NCI-H2171 treated with DMSO at 0.1 percent for 48 hours (cell line): Measurements from ENCODE around the gene RPUSD2.

Source experiments
- DNase-seq: peaks from one replicate; lab custom pipeline; 2025; lab: John Stamatoyannopoulos, UW

RPUSD2 gene, protein sequence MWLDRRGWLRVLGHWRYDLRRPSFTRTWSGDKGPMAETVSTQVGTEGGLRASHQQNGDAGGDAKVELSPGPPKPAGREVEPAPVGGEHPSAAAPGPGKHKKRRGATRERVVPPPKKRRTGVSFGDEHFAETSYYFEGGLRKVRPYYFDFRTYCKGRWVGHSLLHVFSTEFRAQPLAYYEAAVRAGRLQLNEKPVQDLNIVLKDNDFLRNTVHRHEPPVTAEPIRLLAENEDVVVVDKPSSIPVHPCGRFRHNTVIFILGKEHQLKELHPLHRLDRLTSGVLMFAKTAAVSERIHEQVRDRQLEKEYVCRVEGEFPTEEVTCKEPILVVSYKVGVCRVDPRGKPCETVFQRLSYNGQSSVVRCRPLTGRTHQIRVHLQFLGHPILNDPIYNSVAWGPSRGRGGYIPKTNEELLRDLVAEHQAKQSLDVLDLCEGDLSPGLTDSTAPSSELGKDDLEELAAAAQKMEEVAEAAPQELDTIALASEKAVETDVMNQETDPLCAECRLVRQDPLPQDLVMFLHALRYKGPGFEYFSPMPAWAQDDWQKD

GRCh38 chr15:40569129-40569953 lies at the start of gene RPUSD2:
RPUSD2 (plus strand) TSS chr15:40569299; CDS start chr15:40569338, 39 bp downstream.
- peak; percentile 87 for DNase-seq

DNA sequence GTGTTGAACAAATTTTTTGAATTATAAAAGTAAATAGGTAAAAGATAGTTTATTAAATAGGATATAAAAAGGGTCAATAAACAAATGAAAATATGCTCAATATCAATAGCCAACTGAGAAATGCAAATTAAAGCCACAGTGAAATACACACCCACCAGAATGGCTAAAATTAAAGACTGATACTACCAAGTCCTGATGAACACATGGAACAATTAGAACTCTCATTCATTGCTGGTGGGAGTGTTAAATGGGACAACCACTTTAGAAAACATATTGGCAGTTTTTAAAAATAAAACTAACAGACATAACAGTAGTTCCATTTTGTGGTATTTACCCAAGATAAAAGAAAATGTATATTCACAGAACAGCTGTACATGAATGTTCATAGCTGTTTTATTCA lies 45.5 kb upstream of the RPUSD2 start:
- DNase-seq = no peak

DNA sequence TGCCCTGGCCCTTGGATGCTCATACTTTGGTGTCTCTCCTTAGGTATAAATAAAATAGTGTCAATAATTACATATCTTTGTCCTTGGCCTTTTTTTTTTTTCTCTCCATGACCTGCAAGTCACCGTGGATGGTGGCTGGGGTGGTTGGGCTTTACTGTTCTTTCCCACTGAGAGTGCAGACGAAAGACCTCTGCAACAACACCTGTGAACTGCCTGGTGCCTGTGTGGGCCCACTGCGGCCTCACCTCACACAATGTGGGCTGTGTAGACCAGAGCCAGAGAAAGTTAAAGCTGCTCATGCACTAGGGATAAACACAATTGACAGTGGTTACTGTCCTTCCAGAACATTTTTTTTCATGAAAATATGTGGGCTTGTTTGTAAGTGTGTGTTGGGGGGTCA lies 43.2 kb upstream of the RPUSD2 start:
- DNase-seq = no peak

DNA sequence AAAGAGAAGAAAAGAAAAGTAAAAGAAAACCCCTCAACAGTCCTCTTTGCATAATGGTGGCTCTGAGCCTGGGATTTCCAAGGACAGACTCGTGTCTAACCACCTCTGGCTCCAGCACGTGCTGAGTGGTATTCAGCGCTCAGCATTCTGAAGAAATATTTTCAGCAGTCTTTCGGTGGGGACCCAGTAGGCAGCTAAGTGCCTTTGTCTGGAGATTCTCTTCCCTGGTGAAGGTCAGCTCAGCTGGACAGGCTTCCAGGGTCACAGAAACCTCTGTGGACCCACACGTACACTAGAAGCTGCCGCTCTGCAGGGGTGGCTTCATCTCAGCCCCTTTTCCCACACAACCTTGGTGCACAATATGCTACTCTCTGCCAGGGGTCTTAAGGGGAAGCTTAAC lies 40.3 kb upstream of the RPUSD2 start:
- DNase-seq = no peak

DNA sequence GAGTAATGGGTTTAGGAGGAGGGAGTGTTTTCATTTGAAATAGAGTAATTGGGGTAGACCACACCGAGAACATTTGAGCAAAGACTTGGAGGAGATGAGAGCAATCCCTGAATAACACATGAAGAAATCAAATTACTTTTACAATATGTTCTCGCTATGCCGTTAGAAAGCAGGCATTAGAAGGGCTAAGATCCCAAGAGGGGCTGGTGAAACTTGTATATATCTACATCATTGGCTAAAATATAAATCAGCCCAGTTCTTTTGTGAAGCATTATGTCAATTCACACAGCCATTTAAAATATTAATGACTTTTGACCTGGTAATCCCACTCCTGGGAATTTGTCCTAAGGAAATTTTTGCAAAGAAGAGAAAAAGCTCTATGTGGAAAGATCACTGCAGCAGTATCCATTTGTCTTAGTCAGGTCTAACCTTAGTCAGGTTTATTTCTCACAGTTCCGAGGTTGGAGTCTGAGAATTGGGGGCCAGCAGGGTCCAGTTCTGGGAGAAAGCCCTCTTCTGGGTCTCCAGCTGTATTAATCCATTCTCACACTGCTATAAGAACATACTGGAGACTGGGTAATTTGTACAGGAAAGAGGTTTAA lies 35.2 kb upstream of the RPUSD2 start:
- no peak for DNase-seq

DNA sequence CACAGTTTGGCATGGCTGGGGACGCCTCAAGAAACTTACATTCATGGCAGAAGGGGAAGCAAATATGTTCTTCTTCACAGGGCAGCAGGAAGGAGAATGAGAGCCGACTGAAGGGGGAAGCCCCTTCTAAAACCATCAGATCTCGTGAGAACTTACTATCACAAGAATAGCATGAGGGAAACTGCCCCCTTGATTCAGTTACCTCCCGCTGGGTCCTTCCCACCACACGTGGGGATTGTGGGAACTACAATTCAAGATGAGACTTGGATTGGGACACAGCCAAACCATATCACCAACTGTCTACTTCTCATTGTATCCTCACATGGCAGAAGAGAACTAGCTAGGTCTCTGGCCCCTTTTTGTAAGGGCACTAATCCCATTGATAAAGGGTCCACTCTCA lies 34.7 kb upstream of the RPUSD2 start:
- DNase-seq = no peak

- no peak for DNase-seq
Measured at GRCh38 chr15:40536501-40536900, 32.6 kb upstream of the RPUSD2 start.

DNA sequence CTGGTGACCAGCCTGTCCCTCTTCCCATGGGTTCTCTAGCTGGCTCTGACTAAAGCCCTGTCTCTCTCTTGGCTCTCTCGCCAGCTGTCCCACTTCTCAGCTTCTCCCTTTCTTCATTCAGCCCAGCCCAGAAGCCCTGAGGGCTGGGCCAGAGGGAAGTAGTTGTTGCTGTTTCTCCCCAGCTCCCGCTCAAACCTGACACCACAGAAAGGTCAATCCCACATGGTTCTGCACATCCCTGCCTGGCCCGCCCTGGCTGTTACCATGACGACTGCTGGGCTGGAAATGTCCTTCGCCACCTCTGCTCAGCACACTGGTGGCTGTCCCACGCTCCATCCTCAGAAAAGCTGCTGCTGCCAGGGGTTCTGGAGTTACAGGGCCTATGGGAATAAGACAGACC lies 30.1 kb upstream of the RPUSD2 start:
- DNase-seq = no peak

GRCh38 chr15:40543082-40543481 lies 26.0 kb upstream of the RPUSD2 start:
- no peak for DNase-seq

DNA sequence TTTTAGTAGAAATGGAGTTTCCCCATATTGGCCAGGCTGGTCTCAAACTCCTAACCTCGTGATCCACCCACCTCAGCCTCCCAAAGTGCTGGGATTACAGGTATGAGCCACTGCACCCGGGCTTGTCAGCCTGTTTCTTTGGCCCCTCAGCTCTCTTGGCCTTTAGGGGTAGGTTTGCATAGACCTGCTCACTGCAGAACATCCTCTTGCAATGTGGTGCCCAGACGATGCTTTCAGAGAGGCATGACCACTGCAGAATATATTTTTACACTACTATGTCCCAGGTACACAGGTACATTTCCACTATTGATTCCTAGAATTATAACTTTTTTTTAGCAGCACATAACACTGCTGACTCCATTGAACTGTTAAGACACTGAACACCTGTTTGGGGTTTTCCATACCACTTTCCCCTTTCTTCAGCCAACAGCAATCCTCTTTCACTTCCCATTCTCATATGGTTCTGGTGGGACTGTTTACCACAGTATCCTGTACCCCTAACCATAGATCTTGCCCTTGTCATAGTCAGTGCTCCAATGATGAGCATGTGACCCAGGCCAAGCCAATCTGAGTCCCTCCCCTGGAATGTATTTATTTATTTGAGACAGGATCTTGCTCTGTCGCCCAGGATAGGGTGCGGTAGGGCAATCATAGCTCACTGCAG lies 25.3 kb upstream of the RPUSD2 start:
- DNase-seq = no peak

DNA sequence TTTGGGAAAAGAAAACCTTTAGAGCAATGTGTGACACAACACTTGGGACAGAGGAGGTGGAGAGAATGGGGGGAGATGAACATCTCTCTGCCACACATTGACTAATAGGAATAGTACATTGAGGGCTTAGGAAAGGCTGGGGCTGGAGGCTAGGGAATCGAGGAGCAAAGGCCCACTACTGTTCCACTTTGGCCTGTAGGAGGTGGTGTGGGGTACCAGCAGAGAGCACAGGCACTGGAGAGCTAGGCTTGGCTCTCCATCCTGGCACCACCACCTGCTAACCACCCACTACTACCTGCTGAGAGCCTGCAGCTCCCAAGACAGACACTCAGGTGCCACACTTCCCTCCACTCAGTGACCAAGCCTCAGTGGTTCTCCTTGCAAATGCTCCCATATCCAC lies 23.6 kb upstream of the RPUSD2 start:
- DNase-seq = no peak

DNA sequence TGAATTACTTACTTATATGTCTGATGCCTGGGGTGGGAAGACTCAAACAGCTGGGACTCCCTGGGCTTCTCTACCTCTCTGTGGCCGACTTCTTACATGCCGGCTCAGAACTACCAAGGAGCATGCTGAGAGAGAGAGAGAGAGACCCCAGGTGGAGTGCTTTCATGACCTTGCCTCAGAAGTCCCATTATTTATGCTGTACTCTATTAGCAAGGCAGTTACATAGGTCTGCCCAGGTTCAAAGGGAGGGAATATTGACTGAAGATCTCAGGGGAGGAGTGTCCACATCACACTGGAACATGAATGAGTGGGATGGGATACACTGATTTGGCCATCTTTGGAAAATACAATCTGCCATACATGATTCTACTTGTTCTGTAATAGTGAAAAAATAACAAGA lies 20.5 kb upstream of the RPUSD2 start:
- DNase-seq = no peak

DNA sequence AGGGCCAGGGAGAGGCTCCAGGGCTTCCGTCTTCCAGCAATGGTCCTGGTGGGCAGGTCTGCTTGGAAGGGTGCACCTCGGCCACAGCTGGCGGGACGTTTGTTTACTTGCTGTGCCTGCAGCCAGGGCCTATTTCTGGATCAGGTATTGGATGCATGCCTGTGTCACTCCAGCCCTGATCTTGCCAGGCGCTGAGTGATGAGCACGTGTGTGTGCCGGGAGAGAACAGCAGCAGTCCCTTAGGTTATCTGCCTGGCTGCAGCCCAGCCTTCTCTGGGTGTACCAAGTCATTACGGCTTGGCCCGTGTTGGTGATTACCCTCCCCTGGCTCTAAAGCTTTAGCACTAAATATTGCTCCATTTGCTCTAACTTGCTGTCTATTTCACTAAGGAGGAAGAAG lies 19.2 kb upstream of the RPUSD2 start:
- DNase-seq = no peak

- DNase-seq = no peak
Measured at GRCh38 chr15:40550341-40551037, 18.6 kb upstream of the RPUSD2 start.

DNA sequence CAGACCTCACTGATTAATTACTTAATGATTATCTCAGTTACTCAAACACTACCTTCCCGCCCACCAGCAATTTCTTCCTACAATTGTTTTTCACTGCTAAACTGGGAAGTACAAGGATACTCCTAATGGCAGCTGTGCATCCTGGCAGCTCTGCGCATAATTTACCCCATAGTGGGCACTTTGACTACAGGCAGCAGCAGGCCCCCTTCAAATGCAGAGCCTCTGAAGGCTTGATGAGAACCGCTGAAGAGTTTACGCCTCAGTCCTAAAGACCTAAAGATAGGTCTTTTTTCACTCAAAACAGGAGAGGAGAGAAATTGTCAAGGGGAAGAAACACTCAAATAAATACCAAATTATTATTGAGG lies 15.0 kb upstream of the RPUSD2 start:
- no peak for DNase-seq

GRCh38 chr15:40555876-40556275 lies 13.2 kb upstream of the RPUSD2 start:
- DNase-seq = no peak

- DNase-seq = no peak
Measured at GRCh38 chr15:40558952-40559742, 10.0 kb upstream of the RPUSD2 start.

DNA sequence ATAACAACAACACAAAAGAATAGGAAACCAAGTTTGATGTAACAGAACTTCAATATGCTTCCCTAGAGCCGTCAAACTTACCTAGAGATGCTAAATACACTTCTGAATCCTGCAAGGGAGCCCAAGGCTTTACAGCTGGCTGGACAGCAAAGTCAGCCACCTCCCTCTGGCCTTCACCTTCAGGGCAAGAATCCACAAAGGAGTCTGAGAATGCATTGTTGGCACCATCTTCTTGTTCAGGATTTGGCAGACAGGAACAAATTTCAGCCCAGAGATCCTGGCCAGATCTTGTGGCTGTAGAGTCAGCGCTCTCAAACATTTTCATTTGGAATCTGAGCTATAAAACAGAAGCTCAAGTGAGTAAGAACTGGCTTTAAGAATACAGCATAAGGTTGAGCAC lies 6.4 kb upstream of the RPUSD2 start:
- DNase-seq = no peak

- DNase-seq = no peak
Measured at GRCh38 chr15:40563426-40563825, 5.7 kb upstream of the RPUSD2 start.

- DNase-seq = peak; percentile 100
Measured at GRCh38 chr15:40564591-40565332, 4.3 kb upstream of the RPUSD2 start, which contains the start of gene CCDC32. CCDC32 (minus strand) TSS chr15:40565042; CDS start chr15:40563015, 2,027 bp downstream.
